Keratinocyte (primary cell): ENCODE results near the gene FTH1. TPM values are rescaled to one million over a fixed set of nuclear protein-coding genes. Genes with fewer than 3 reads are reported as not detected.

Experiments
- DNase-seq: peaks from one replicate; pipeline ENCODE4 v3.0.0-alpha.2; 2011; ENCODE audit warnings: low read depth, missing footprints, low spot score
- FAIRE-seq: peaks from 2 replicates; lab custom pipeline; 2011; peaks lifted over from hg19 to GRCh38; lab: Jason Lieb, UNC
- H2AFZ ChIP-seq: 2 replicates; pipeline ENCODE4 v1.6.0; 2012; ENCODE audit warnings: low read length, control low read depth, inconsistent platforms; ENCODE audit not compliant: control insufficient read depth
- H3K27ac ChIP-seq: 2 replicates; pipeline ENCODE4 v1.5.1; 2011; ENCODE audit warnings: low read length; ENCODE audit not compliant: control insufficient read depth, insufficient read depth
- H3K27me3 ChIP-seq: 3 replicates; pipeline ENCODE4 v1.6.0; 2011; ENCODE audit warnings: low read length; ENCODE audit not compliant: control insufficient read depth, insufficient read depth; ENCODE audit errors: extremely low read depth
- H3K36me3 ChIP-seq, 2 experiments: 2 replicates in 1 of 2; 3 replicates in 1 of 2; pipeline ENCODE4 v1.5.1; 2011; ENCODE audit warnings: low read length in 2 of 2, mild to moderate bottlenecking in 1 of 2; ENCODE audit not compliant: control insufficient read depth in 2 of 2, insufficient read depth in 2 of 2; ENCODE audit errors: extremely low read depth in 1 of 2
- H3K4me1 ChIP-seq: 3 replicates; pipeline ENCODE4 v1.5.1; 2011; ENCODE audit warnings: low read length; ENCODE audit not compliant: control insufficient read depth, insufficient read depth; ENCODE audit errors: extremely low read depth
- H3K4me2 ChIP-seq: 3 replicates; pipeline ENCODE4 v1.6.0; 2011; ENCODE audit warnings: low read depth, low read length; ENCODE audit not compliant: control insufficient read depth, insufficient read depth; ENCODE audit errors: extremely low read depth
- H3K4me3 ChIP-seq, 3 experiments: fragments of 200-600 bp in 1 of 3; sonication (generic) in 1 of 3; 2 replicates in 2 of 3; 3 replicates in 1 of 3; pipeline ENCODE4 v1.5.1; 2011 to 2016; ENCODE audit warnings: low read length in 3 of 3, mild to moderate bottlenecking in 3 of 3, control low read depth in 2 of 3, inconsistent platforms in 1 of 3, low read depth in 1 of 3, mixed read lengths in 1 of 3, mixed run types in 1 of 3, moderate library complexity in 1 of 3; ENCODE audit not compliant: control insufficient read depth in 2 of 3, insufficient read depth in 2 of 3; ENCODE audit errors: extremely low read depth in 1 of 3
- H3K79me2 ChIP-seq: 2 replicates; pipeline ENCODE4 v1.6.0; 2012; ENCODE audit warnings: low read length; ENCODE audit not compliant: control insufficient read depth, insufficient read depth
- H3K9ac ChIP-seq: 3 replicates; pipeline ENCODE4 v1.6.0; 2011; ENCODE audit warnings: low read length; ENCODE audit not compliant: control insufficient read depth, insufficient read depth; ENCODE audit errors: extremely low read depth
- H3K9me1 ChIP-seq: 3 replicates; pipeline ENCODE4 v1.6.0; 2011; ENCODE audit warnings: low read length; ENCODE audit not compliant: control insufficient read depth, insufficient read depth; ENCODE audit errors: extremely low read depth
- H3K9me3 ChIP-seq: 2 replicates; pipeline ENCODE4 v1.5.1; 2012; ENCODE audit warnings: low read depth, low read length; ENCODE audit not compliant: control insufficient read depth
- H4K20me1 ChIP-seq: 3 replicates; pipeline ENCODE4 v1.6.0; 2011; ENCODE audit warnings: low read length; ENCODE audit not compliant: control insufficient read depth, insufficient read depth; ENCODE audit errors: extremely low read depth
- EZH2 ChIP-seq: IDR thresholded peaks from one replicate; pipeline ENCODE4 v1.6.1; 2012; ENCODE audit warnings: inconsistent platforms, mild to moderate bottlenecking, low read length, moderate library complexity
- dilution Hi-C: fragments of 300-500 bp; cut with MboI; formaldehyde crosslinking; loops from one replicate; pipeline ENCODE4 v1.7.0; 2020; ENCODE audit warnings: low sequenced_read_pairs; ENCODE audit not compliant: extremely low pct_ligation_motif_present
- polyA plus RNA-seq, 5 experiments: library from polyadenylated mRNA; depleted of rRNA in 3 of 5; stranded (reverse) in 3 of 5; stranded (forward) in 1 of 5; unstranded in 1 of 5; fragments of >200 nt; gene quantifications; 1 replicate in 1 of 5; 2 replicates in 3 of 5; 3 replicates in 1 of 5; pipeline versions ENCODE4 v1.2.1 to v1.2.3, GENCODE V29; 2011 to 2012; ENCODE audit warnings: missing spikeins in 2 of 5, low read depth in 1 of 5, low replicate concordance in 1 of 5
- TF ChIP-seq, protein P1 (sequence below), 3 experiments: IDR thresholded peaks in 1 of 3; conservative IDR thresholded peaks in 1 of 3; optimal IDR thresholded peaks in 1 of 3; 2 replicates in 2 of 3; 3 replicates in 1 of 3; pipeline versions ENCODE3 to v1.5.1; 2011; ENCODE audit warnings: low read length in 3 of 3, mild to moderate bottlenecking in 3 of 3, moderate library complexity in 2 of 3, control low read depth in 1 of 3, inconsistent platforms in 1 of 3; ENCODE audit not compliant: insufficient read depth in 2 of 3; ENCODE audit errors: extremely low read depth in 1 of 3

FTH1 gene
- polyA plus RNA-seq, 1 donor (not counting 4 experiments of a cell fraction or from before 2014, with no cell fraction given) = 1,058 TPM

- Histone ChIP-seq H3K27ac (no peak overlapping the region), H3K27me3 (no peaks in the 10 kb centered on the region), H3K79me2 (peaks cover 15% of the 10 kb centered on the region), H3K36me3 (peaks cover 14 to 26% of the 10 kb centered on the region in 2 experiments), H3K9me3 (no peaks in the 10 kb centered on the region), H3K9ac (no peak overlapping the region), H3K4me3 (no peak overlapping the region), H4K20me1 (peaks cover 25% of the 10 kb centered on the region), H2AFZ (no peak overlapping the region), H3K4me2 (no peak overlapping the region), H3K4me1 (peaks cover 20% of the 10 kb centered on the region), H3K9me1 (no peaks in the 10 kb centered on the region)
- DNase-seq (no peak), FAIRE-seq (no peak)
- TF ChIP-seq EZH2 = no peak
- TF ChIP-seq, protein P1, sequence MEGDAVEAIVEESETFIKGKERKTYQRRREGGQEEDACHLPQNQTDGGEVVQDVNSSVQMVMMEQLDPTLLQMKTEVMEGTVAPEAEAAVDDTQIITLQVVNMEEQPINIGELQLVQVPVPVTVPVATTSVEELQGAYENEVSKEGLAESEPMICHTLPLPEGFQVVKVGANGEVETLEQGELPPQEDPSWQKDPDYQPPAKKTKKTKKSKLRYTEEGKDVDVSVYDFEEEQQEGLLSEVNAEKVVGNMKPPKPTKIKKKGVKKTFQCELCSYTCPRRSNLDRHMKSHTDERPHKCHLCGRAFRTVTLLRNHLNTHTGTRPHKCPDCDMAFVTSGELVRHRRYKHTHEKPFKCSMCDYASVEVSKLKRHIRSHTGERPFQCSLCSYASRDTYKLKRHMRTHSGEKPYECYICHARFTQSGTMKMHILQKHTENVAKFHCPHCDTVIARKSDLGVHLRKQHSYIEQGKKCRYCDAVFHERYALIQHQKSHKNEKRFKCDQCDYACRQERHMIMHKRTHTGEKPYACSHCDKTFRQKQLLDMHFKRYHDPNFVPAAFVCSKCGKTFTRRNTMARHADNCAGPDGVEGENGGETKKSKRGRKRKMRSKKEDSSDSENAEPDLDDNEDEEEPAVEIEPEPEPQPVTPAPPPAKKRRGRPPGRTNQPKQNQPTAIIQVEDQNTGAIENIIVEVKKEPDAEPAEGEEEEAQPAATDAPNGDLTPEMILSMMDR (optimal IDR thresholded peaks at IDR 0.05 in 1 of 3, IDR thresholded peaks at IDR 0.05 in 1 of 3, conservative IDR thresholded peaks at IDR 0.05 in 1 of 3; ENCODE audit: extremely low read depth in 1 of 3, insufficient read depth in 2 of 3, low read length in 3 of 3) = no peak
- dilution Hi-C loops = no loop called here
These were observed 5.0 kb downstream of the FTH1 start for GRCh38 chr11:61962213-61963015.

DNA sequence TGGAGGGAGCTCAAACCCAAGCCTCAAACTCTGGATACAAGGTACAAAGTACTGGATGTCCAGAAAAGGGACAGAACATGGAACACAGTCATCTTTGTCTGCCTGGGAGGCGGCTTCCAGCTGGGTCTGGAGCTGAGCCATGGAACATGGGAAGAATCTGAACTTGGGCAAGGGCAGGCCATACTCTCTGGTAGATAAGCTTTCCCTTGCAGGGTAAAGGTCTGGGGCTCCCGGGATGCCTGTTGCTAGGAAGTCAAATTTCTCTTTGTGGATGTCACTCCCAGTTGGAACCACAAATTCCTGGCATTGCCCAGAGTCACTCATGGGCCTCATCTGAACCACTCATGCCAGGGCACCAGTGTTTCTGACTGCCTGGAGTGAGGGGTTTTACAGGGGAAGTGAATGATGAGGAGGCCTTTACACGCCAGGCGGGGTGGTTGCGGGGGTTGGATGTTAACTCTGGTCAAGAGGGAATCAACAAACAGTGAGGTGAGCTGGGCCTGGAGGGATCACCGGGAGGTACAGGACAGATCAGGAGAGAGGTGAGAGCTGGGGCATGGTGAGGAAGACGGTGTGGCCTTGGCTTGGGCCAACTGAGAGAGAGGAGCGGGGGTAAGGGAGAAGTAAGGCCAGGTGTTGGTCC is 5.7 kb downstream of the FTH1 start:
- no peaks in the 10 kb centered on the region for H3K9me1 ChIP-seq
- DNase-seq = no peak
- TF ChIP-seq, protein P1 (optimal IDR thresholded peaks at IDR 0.05 in 1 of 3, IDR thresholded peaks at IDR 0.05 in 1 of 3, conservative IDR thresholded peaks at IDR 0.05 in 1 of 3; ENCODE audit: extremely low read depth in 1 of 3, insufficient read depth in 2 of 3, low read length in 3 of 3) = no peak
- TF ChIP-seq EZH2 = no peak
- no peak for FAIRE-seq
- peaks cover 14 to 23% of the 10 kb centered on the region in 2 experiments for H3K36me3 ChIP-seq
- no peak overlapping the region for H3K27ac ChIP-seq
- H3K79me2 ChIP-seq = peaks cover 12% of the 10 kb centered on the region
- no peak overlapping the region for H2AFZ ChIP-seq
- no peak overlapping the region for H3K4me3 ChIP-seq
- no peak overlapping the region for H3K9ac ChIP-seq
- peaks cover 20% of the 10 kb centered on the region for H3K4me1 ChIP-seq
- H3K9me3 ChIP-seq = no peaks in the 10 kb centered on the region
- no peaks in the 10 kb centered on the region for H3K27me3 ChIP-seq
- no peak overlapping the region for H3K4me2 ChIP-seq
- H4K20me1 ChIP-seq = peaks cover 22% of the 10 kb centered on the region
- dilution Hi-C loops = no loop called here
